Mucosa of descending colon (tissue), 3 donors: ENCODE results near the gene FSTL4. TPM values are rescaled to one million over a fixed set of nuclear protein-coding genes. Genes with fewer than 3 reads are reported as not detected.

ENCODE experiments used
- ATAC-seq: fragments of 200-7000 bp; cut with Tn5 transposase; one replicate; pipeline ENCODE4 v1.9.1; 2020; ENCODE audit warnings: mild to moderate bottlenecking, moderate library complexity
- DNase-seq, 3 donors: peaks; one replicate each; pipeline ENCODE4 v3.0.0-alpha.2; 2020
- H3K36me3 ChIP-seq: fragments of 200-600 bp; one replicate; pipeline ENCODE4 v1.8.0; 2021; ENCODE audit warnings: low read depth, mild to moderate bottlenecking
- H3K4me1 ChIP-seq: fragments of 200-600 bp; one replicate; pipeline ENCODE4 v1.8.0; 2021; ENCODE audit warnings: low read depth, mild to moderate bottlenecking
- H3K4me3 ChIP-seq: fragments of 200-600 bp; one replicate; pipeline ENCODE4 v1.8.0; 2021; ENCODE audit warnings: mild to moderate bottlenecking
- H3K9me3 ChIP-seq: fragments of 200-600 bp; one replicate; pipeline ENCODE4 v1.8.0; 2021; ENCODE audit warnings: mild to moderate bottlenecking
- intact Hi-C, 2 donors: fragments of 100-400 bp; cut with DNase I in 1 of 2; cut with micrococcal nuclease in 1 of 2; formaldehyde crosslinking; loops; one replicate each; pipeline versions ENCODE4 v1.11.0 to v1.11.1; 2022; cut with DNase I, micrococcal nuclease
- total RNA-seq, 3 donors: library from RNA; stranded (reverse); fragmentation: NEBNext Ultra II Directional in 2 of 3; extraction: Animal tissue kit (Norgen Biotek cat#: 25700) in 2 of 3; gene quantifications; one replicate each; pipeline versions ENCODE4 v1.2.1 to v1.2.4, GENCODE V29; 2021 to 2023
- TF ChIP-seq, protein P1 (sequence below): fragments of 200-600 bp; IDR thresholded peaks from one replicate; pipeline ENCODE4 v1.8.0; 2022; ENCODE audit warnings: antibody characterized with exemption, mild to moderate bottlenecking
- donor health status: DM: no; HTN: no; CAD: no; lungs with moderate emphysema.
- donor health status: DM: no; HTN: no; CAD: no.
- donor health status: DM: no; HTN: yes; CAD: no.

Gene FSTL4
- total RNA-seq, 3 donors from 2014 or later, result 0.29 to 0.77 (median 0.57) TPM

DNA sequence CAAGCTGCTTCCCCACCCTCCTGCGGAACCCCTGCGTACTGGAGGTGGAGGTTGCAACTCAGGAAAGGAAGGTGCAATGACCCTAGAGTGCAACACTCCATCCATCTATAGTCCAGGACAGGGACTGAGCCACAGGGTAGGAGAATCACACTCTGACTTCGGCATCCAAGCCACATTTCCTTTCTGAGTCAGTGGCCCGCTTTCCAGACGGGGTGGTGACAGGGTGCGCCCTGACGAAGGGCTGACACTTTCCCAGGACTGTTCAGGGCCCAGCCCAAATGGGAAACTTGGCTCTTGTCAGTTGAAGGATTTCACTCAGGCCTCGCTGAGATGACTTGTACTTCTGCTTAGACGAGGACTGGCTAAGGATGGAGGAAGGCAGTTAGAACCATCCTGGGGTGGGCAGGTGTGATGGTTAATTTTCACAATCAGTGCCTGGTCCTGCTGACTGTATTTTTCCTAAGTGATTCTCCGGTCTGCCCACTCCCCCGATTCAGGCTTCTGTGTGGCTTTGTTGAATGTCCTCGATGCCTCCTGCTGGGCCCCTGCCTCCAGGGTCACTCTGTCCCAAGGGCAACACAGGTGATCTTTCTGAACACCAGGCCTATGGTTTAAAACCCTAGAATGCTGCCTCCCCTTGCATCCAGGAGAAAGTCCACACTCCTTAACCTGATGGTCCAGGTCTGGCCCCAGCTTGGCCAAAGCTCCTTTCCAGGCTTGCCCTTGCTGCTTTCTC lies 228.1 kb downstream of the FSTL4 start:
- TF ChIP-seq, protein P1, sequence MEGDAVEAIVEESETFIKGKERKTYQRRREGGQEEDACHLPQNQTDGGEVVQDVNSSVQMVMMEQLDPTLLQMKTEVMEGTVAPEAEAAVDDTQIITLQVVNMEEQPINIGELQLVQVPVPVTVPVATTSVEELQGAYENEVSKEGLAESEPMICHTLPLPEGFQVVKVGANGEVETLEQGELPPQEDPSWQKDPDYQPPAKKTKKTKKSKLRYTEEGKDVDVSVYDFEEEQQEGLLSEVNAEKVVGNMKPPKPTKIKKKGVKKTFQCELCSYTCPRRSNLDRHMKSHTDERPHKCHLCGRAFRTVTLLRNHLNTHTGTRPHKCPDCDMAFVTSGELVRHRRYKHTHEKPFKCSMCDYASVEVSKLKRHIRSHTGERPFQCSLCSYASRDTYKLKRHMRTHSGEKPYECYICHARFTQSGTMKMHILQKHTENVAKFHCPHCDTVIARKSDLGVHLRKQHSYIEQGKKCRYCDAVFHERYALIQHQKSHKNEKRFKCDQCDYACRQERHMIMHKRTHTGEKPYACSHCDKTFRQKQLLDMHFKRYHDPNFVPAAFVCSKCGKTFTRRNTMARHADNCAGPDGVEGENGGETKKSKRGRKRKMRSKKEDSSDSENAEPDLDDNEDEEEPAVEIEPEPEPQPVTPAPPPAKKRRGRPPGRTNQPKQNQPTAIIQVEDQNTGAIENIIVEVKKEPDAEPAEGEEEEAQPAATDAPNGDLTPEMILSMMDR, result no peak
- DNase-seq, result no peak
- H3K9me3 ChIP-seq, result no peaks in the 10 kb centered on the region
- H3K4me3 ChIP-seq, result no peak overlapping the region
- intact Hi-C loops, result no loop called here
- H3K36me3 ChIP-seq, result no peaks in the 10 kb centered on the region
- no peaks in the 10 kb centered on the region for H3K4me1 ChIP-seq
- ATAC-seq, result no peak

GRCh38 chr5:133383580-133383939 lies 228.8 kb downstream of the FSTL4 start:
- DNase-seq (no peak), ATAC-seq (no peak)
- no peaks in the 10 kb centered on the region for H3K9me3 ChIP-seq
- no peaks in the 10 kb centered on the region for H3K4me1 ChIP-seq
- no peaks in the 10 kb centered on the region for H3K36me3 ChIP-seq
- TF ChIP-seq, protein P1, result no peak
- intact Hi-C loops, result no loop called here
- H3K4me3 ChIP-seq, result no peak overlapping the region

DNA sequence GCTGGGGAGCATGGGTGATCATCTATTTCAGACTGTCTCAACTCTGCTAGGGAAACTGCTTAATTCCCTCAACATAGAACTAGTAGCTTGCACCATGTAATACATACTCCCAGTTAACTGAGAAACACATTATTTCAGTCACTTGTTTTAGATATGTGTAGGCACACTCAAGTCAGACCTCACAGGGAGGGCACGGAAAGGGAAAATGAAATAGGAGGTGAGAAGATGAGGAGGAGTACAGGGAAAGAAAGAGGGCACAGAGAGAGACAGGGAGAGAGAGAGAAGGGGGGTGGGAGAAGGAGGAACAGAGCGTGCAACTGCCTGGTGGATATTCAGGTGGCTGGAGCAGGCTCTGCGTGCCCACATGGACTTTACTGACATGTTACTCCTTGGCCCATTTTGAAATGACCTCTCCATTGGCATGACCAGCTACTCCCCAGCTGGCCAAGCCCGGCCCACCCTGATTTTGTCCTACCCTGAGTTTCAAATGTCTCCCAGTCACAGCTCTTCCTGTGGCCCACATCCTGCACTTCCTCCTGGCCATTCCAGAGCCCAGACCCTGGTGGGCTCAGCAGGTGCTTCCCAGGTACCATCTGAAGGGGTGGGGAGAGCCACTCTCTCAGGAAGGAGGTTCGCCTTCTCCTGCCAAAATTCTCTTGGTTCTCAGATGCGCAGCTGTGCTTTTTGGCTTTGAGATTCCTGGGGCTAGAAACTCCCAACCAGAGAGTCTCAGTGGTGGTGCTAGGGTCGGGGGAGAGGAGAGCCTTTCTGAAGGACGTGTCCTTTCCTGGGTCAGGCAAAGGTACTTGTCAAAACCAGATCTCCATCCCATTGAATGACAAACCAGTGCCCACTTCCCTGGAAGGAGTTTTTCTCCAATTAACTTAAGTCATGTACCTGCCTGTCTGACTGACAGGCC lies 229.4 kb downstream of the FSTL4 start:
- H3K4me1 ChIP-seq, result no peaks in the 10 kb centered on the region
- peaks cover 1% of the 10 kb centered on the region for H3K9me3 ChIP-seq
- H3K4me3 ChIP-seq, result no peak overlapping the region
- no peaks in the 10 kb centered on the region for H3K36me3 ChIP-seq
- no peak for ATAC-seq
- TF ChIP-seq, protein P1, result no peak
- DNase-seq, result no peak
- intact Hi-C loops, result no loop called here

GRCh38 chr5:133381571-133382365 lies 230.6 kb downstream of the FSTL4 start:
- TF ChIP-seq, protein P1, result no peak
- Histone ChIP-seq H3K36me3 (no peaks in the 10 kb centered on the region), H3K4me1 (no peaks in the 10 kb centered on the region), H3K9me3 (peaks cover 12% of the 10 kb centered on the region), H3K4me3 (no peak overlapping the region)
- DNase-seq (no peak), ATAC-seq (no peak)
- intact Hi-C loops, result no loop called here

GRCh38 chr5:133381041-133381440 lies 231.3 kb downstream of the FSTL4 start:
- intact Hi-C loops, result no loop called here
- Histone ChIP-seq H3K36me3 (no peaks in the 10 kb centered on the region), H3K4me3 (no peak overlapping the region), H3K9me3 (peaks cover 12% of the 10 kb centered on the region), H3K4me1 (no peaks in the 10 kb centered on the region)
- TF ChIP-seq, protein P1, result no peak
- ATAC-seq, result no peak
- no peak for DNase-seq
